22Rv1 (cell line): ENCODE results near the gene MORF4L1.

Experiments
- CTCF ChIP-seq: fragments of 450-650 bp; IDR thresholded peaks from 2 replicates; pipeline ENCODE4 v1.5.1; 2017; ENCODE audit warnings: mild to moderate bottlenecking
- ZFX ChIP-seq: fragments of 450-650 bp; IDR thresholded peaks from 2 replicates; pipeline ENCODE4 v1.6.1; 2017; ENCODE audit warnings: antibody characterized with exemption, borderline replicate concordance

- TF ChIP-seq CTCF, result no peak
- no peak for TF ChIP-seq ZFX
Observed at GRCh38 chr15:78938658-78939488, 66.2 kb downstream of the MORF4L1 start.
